AG04449 (cell line): ENCODE results near the gene PRKCZ.
"Not testable (repeated sequence)": the region's sequence is repeated elsewhere in the genome, so short reads cannot be mapped to it uniquely, and the experiment has no call there.

Experiments used
- CTCF ChIA-PET: fragments of 350-600 bp; formaldehyde crosslinking; extraction: SDS; loops from one replicate; lab custom pipeline; 2021; ENCODE audit warnings: antibody characterized with exemption; lab: Yijun Ruan, JAX
- POLR2A ChIA-PET: fragments of 400-600, 350-600 bp; formaldehyde crosslinking; extraction: SDS; loops from one replicate; lab custom pipeline; 2020; ENCODE audit warnings: antibody characterized with exemption, inconsistent platforms; lab: Yijun Ruan, JAX
- DNase-seq: peaks from one replicate; pipeline ENCODE4 v3.0.0-alpha.2; 2010; ENCODE audit warnings: low read depth, low spot score
- H3K4me3 ChIP-seq: 2 replicates; pipeline ENCODE4 v1.5.1; 2011; ENCODE audit warnings: low read depth, mild to moderate bottlenecking, control low read depth, low read length
- CTCF ChIP-seq: IDR thresholded peaks from one replicate; pipeline ENCODE4 v1.5.1; 2011; ENCODE audit warnings: mild to moderate bottlenecking, moderate library complexity, low read length, control low read depth, inconsistent platforms; ENCODE audit not compliant: insufficient read depth; ENCODE audit errors: missing control alignments

Gene PRKCZ

GRCh38 chr1:2110191-2110737 lies 60.1 kb downstream of the PRKCZ start:
- CTCF ChIA-PET = interaction anchor here (2.2 to 2.8 kb wide), 3 partner anchors 29 to 64 kb away, joined by 7 to 24 read pairs (median 14); no protein-coding TSS in a partner anchor
- TF ChIP-seq CTCF = no peak
- POLR2A ChIA-PET = no interaction called here
- no peak overlapping the region for H3K4me3 ChIP-seq
- no peak for DNase-seq

- CTCF ChIA-PET = interaction anchor here (2.2 to 2.8 kb wide), 2 partner anchors 29 to 63 kb away, joined by 7 to 14 read pairs; no protein-coding TSS in a partner anchor
- POLR2A ChIA-PET = no interaction called here
- H3K4me3 ChIP-seq = no peak overlapping the region
- TF ChIP-seq CTCF = no peak
- no peak for DNase-seq
These were observed 60.8 kb downstream of the PRKCZ start for GRCh38 chr1:2110738-2111673.

- no peak for TF ChIP-seq CTCF
- CTCF ChIA-PET = interaction anchor here (2.2 to 2.8 kb wide), 2 partner anchors 28 to 63 kb away, joined by 7 to 14 read pairs; no protein-coding TSS in a partner anchor
- no peak for DNase-seq
- H3K4me3 ChIP-seq = no peak overlapping the region
- POLR2A ChIA-PET = no interaction called here
These were observed 61.4 kb downstream of the PRKCZ start for GRCh38 chr1:2111674-2112035.

GRCh38 chr1:2112280-2112701 lies 62.1 kb downstream of the PRKCZ start:
- CTCF ChIA-PET = interaction anchor here (2.2 to 2.8 kb wide), 2 partner anchors 27 to 62 kb away, joined by 7 to 14 read pairs; no protein-coding TSS in a partner anchor
- no peak for TF ChIP-seq CTCF

GRCh38 chr1:2113620-2114135 lies 63.5 kb downstream of the PRKCZ start:
- CTCF ChIA-PET = interaction anchor here (0.9 to 1.1 kb wide), 3 partner anchors 19 to 62 kb away, joined by 3 to 4 read pairs (median 4); no protein-coding TSS in a partner anchor
- no peak for TF ChIP-seq CTCF
- no peak for DNase-seq
- POLR2A ChIA-PET = no interaction called here
- no peak overlapping the region for H3K4me3 ChIP-seq

More at GRCh38 chr1:2112280-2112701, 62.1 kb downstream of the PRKCZ start:
- POLR2A ChIA-PET = no interaction called here
- H3K4me3 ChIP-seq = no peak overlapping the region
- no peak for DNase-seq

DNA sequence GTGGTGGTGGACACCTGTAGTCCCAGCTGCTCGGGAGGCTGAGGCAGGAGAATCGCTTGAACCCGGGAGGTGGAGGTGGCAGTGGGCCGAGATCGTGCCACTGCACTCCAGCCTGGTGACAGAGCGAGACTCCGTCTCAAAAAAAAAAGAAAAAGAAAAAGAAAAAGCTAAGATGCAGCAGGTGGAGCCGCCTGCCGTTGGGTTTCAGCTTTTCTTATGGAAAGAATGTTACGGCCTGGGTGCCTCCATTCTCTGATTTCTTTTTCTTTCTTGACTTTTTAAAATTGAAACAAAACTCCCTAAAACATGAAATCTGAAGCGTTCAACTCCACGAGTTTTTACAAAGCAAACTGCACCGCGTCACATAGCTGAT lies 64.4 kb downstream of the PRKCZ start:
- POLR2A ChIA-PET = not testable (repeated sequence)

More for the DNA sequence above, 64.4 kb downstream of the PRKCZ start:
- CTCF ChIA-PET = interaction anchor here (1.0 to 2.3 kb wide), 3 partner anchors 11 to 59 kb away, joined by 3 to 14 read pairs (median 3); no protein-coding TSS in a partner anchor
- H3K4me3 ChIP-seq, DNase-seq: not testable (repeated sequence)
